Right renal pelvis (tissue), 4 donors: ENCODE measurements around the gene SPECC1L. TPM values are rescaled to one million over a fixed set of nuclear protein-coding genes. Genes with fewer than 3 reads are reported as not detected.
A peak's percentile ranks its signal among the peaks of the same experiment; 100 is the strongest.

Experiments used
- DNase-seq, 4 donors: peaks; one replicate each; pipeline ENCODE4 v3.0.0-alpha.2; 2013; ENCODE audit warnings: low read depth in 4 of 4, low spot score in 3 of 4, missing footprints in 1 of 4
- polyA plus RNA-seq, 4 donors: library from polyadenylated mRNA; unstranded; fragments of 120-200 nt; gene quantifications; one replicate each; pipeline ENCODE4 v1.2.1, GENCODE V29; 2013; ENCODE audit not compliant: insufficient read length in 4 of 4

The SPECC1L gene
- polyA plus RNA-seq, 4 donors, result 45.3 to 56.0 (median 51.1) TPM

GRCh38 chr22:24322522-24322921 is 51.9 kb downstream of the SPECC1L start:
- no peak for DNase-seq

- no peak for DNase-seq
These were observed 52.6 kb downstream of the SPECC1L start for GRCh38 chr22:24323233-24323632.

- DNase-seq, result no peak
These were observed 53.1 kb downstream of the SPECC1L start for GRCh38 chr22:24323695-24324094.

GRCh38 chr22:24324137-24324536 is 53.5 kb downstream of the SPECC1L start:
- DNase-seq, result no peak

GRCh38 chr22:24325105-24325757 is 54.6 kb downstream of the SPECC1L start:
- DNase-seq, result peak; percentile 28 to 64 (median 61)

GRCh38 chr22:24326266-24326665 is 55.6 kb downstream of the SPECC1L start:
- DNase-seq, result no peak

GRCh38 chr22:24327832-24328231 is 57.2 kb downstream of the SPECC1L start:
- no peak for DNase-seq

- DNase-seq, result no peak
These were observed 58.8 kb downstream of the SPECC1L start for GRCh38 chr22:24329453-24329852.

- no peak for DNase-seq
These were observed 60.0 kb downstream of the SPECC1L start for GRCh38 chr22:24330636-24331035.

GRCh38 chr22:24331468-24332440 is 61.1 kb downstream of the SPECC1L start:
- DNase-seq, result no peak

GRCh38 chr22:24333301-24333700 is 62.7 kb downstream of the SPECC1L start:
- no peak for DNase-seq

GRCh38 chr22:24335496-24335895 is 64.9 kb downstream of the SPECC1L start:
- DNase-seq, result no peak

- no peak for DNase-seq
These were observed 67.4 kb downstream of the SPECC1L start for GRCh38 chr22:24337894-24338645.

GRCh38 chr22:24338726-24339451 is 68.3 kb downstream of the SPECC1L start:
- no peak for DNase-seq

- no peak for DNase-seq
These were observed 68.8 kb downstream of the SPECC1L start for GRCh38 chr22:24339452-24339747.

- DNase-seq, result no peak
These were observed 71.0 kb downstream of the SPECC1L start for GRCh38 chr22:24341627-24342026.

GRCh38 chr22:24350627-24351026 is 80.0 kb downstream of the SPECC1L start:
- no peak for DNase-seq

GRCh38 chr22:24353121-24353520 is 82.5 kb downstream of the SPECC1L start:
- DNase-seq, result no peak

- DNase-seq, result no peak
These were observed 84.9 kb downstream of the SPECC1L start for GRCh38 chr22:24355574-24355973.

GRCh38 chr22:24357547-24357946 is 86.9 kb downstream of the SPECC1L start:
- no peak for DNase-seq
